GM21619 (cell line): Measurements from ENCODE around the gene KANSL3.

ENCODE experiments used
- ATAC-seq: cut with Tn5 transposase; IDR thresholded peaks from one replicate; pipeline ENCODE4 v1.9.1; 2021; ENCODE audit not compliant: unreplicated experiment

KANSL3 gene

DNA sequence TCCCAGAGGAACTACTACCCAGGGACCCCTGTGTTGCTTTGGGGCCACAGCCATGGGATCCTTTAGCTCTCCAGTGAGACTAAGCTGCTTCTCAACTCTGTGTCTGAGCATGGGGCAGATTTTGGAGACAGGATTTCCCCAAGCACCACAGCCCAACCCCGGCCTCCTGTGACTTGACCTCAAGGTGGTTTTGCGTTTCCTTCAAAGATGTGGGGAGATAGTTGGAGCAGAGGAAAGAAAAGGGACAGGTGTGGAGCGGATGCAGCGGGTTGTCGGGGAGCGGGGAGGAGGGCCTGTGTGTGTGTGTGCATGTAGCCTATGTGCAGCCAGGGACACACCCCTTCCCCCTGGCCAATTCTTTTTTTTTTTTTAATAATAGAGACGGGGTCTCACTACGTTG lies 91.3 kb downstream of the KANSL3 start:
- ATAC-seq: no peak

DNA sequence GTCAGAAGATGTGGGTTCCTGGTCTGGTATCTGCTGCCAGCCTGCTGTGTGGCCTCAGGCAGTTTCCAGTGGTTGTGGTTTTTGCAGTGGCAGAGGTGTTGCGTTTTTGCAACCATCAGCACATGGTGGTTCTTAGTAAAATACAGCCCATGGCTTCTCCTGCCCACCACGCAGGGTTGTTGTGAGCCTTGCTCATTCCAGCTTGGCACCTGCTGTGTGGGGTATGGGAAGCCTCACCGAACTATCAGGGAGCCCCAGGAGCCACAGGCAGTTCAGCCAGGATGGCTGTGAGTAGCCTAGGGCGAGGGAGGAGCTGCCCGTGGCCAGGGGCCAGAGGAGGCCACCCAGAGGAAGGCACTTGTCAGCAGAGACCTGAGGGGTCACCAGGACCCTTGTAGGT lies 91.8 kb downstream of the KANSL3 start:
- ATAC-seq: no peak
